ENCODE results near the gene EPHA3.

Gene EPHA3

DNA sequence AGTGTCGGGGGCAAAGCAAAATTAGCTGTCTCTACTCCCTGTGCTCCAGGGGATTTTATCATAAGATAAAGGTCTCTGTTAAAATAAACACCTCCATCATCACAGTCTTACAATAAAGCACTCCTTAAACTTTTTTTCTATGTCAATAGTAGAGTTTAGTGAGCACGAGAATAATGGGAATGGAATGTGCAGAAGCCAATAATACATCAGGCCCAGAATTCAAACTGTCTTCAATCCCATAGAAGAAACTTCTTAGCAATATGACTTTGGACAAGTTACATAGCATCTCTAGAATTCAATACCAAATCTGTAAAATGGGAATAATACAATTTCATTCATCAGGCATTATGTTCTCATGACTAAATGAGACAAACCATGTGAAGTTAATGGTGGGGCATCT lies 49.0 kb upstream of the EPHA3 start (continued):
- TF ChIP-seq, protein P1, sequence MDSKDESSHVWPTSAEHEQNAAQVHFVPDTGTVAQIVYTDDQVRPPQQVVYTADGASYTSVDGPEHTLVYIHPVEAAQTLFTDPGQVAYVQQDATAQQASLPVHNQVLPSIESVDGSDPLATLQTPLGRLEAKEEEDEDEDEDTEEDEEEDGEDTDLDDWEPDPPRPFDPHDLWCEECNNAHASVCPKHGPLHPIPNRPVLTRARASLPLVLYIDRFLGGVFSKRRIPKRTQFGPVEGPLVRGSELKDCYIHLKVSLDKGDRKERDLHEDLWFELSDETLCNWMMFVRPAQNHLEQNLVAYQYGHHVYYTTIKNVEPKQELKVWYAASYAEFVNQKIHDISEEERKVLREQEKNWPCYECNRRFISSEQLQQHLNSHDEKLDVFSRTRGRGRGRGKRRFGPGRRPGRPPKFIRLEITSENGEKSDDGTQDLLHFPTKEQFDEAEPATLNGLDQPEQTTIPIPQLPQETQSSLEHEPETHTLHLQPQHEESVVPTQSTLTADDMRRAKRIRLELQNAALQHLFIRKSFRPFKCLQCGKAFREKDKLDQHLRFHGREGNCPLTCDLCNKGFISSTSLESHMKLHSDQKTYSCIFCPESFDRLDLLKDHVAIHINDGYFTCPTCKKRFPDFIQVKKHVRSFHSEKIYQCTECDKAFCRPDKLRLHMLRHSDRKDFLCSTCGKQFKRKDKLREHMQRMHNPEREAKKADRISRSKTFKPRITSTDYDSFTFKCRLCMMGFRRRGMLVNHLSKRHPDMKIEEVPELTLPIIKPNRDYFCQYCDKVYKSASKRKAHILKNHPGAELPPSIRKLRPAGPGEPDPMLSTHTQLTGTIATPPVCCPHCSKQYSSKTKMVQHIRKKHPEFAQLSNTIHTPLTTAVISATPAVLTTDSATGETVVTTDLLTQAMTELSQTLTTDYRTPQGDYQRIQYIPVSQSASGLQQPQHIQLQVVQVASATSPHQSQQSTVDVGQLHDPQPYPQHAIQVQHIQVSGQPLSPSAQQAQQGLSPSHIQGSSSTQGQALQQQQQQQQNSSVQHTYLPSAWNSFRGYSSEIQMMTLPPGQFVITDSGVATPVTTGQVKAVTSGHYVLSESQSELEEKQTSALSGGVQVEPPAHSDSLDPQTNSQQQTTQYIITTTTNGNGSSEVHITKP (tag by site-specific recombination; IDR thresholded peaks at IDR 0.05) = no peak
- TF ChIP-seq ZNF623 (tag by site-specific recombination; IDR thresholded peaks at IDR 0.05) (no peak), GLI4 (tag by site-specific recombination; IDR thresholded peaks at IDR 0.05) (no peak), ZNF670 (tag by site-specific recombination; IDR thresholded peaks at IDR 0.05; ENCODE audit: low read depth) (no peak), SP7 (tag by site-specific recombination; IDR thresholded peaks at IDR 0.05) (no peak), ZBTB21 (tag by site-specific recombination; IDR thresholded peaks at IDR 0.05) (no peak), ZNF311 (tag by site-specific recombination; IDR thresholded peaks at IDR 0.05; ENCODE audit: borderline replicate concordance) (no peak), ZNF658 (tag by site-specific recombination; IDR thresholded peaks at IDR 0.05) (no peak), ZNF404 (tag by site-specific recombination; IDR thresholded peaks at IDR 0.05) (no peak), ZNF112 (tag by site-specific recombination; IDR thresholded peaks at IDR 0.05) (no peak)
- TF ChIP-seq, protein P2, sequence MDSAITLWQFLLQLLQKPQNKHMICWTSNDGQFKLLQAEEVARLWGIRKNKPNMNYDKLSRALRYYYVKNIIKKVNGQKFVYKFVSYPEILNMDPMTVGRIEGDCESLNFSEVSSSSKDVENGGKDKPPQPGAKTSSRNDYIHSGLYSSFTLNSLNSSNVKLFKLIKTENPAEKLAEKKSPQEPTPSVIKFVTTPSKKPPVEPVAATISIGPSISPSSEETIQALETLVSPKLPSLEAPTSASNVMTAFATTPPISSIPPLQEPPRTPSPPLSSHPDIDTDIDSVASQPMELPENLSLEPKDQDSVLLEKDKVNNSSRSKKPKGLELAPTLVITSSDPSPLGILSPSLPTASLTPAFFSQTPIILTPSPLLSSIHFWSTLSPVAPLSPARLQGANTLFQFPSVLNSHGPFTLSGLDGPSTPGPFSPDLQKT (IDR thresholded peaks at IDR 0.05; ENCODE audit: borderline replicate concordance, low read depth, low read length) = no peak
- TF ChIP-seq, protein P3, sequence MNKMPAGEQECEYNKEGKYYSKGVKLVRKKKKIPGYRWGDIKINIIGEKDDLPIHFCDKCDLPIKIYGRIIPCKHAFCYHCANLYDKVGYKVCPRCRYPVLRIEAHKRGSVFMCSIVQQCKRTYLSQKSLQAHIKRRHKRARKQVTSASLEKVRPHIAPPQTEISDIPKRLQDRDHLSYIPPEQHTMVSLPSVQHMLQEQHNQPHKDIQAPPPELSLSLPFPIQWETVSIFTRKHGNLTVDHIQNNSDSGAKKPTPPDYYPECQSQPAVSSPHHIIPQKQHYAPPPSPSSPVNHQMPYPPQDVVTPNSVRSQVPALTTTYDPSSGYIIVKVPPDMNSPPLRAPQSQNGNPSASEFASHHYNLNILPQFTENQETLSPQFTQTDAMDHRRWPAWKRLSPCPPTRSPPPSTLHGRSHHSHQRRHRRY (tag by site-specific recombination; IDR thresholded peaks at IDR 0.05) = no peak

DNA sequence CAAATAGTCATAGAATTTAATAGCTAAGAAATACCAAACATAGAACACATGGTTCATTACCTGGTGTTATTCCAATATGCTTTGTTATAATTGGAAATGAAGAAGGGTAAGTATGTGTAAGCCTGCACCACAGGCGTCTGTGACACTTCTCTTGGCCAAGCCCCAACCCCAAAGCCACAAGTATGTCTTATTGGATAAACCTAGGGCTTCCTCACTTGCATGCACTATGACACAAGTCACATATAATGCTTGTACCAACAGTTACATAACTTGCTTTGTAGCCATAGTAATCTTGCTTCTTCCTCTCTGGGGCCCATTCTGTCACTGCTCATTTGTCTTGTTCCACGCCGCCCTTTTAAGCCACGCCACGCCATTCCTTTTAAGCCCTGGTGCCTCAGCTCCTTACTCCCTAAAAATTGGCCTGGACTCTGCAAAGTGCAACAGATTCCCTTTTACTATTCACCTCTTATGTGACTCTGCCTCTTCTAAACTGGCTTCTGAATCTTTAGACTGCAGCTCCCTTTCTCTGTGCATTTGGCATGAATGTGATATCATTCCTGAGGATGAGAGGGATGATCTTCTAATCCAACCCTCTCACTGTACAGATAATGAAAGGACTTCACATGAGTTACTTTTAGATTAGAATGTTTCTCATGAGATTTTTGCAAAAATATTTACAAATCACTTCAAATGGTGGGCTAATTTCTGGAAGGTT lies 48.1 kb upstream of the EPHA3 start:
- Histone ChIP-seq H3K4me1 (ENCODE audit: control insufficient read depth, insufficient read depth, low read length) (no peaks in the 10 kb centered on the region), H3K36me3 (ENCODE audit: control insufficient read depth in 2 of 2, insufficient read depth in 1 of 2, low read length in 2 of 2) (no peaks in the 10 kb centered on the region), H3K4me3 (ENCODE audit: low read depth, low read length) (no peak overlapping the region), H3K9me3 (ENCODE audit: control insufficient read depth, insufficient read depth, low read depth, low read length) (no peaks in the 10 kb centered on the region), H3K27ac (ENCODE audit: extremely low read depth, low read depth, low read length) (no peak overlapping the region)
- ChIA-PET POLR2A (no interaction called here), CTCF (no interaction called here)
- TF ChIP-seq, protein P4, sequence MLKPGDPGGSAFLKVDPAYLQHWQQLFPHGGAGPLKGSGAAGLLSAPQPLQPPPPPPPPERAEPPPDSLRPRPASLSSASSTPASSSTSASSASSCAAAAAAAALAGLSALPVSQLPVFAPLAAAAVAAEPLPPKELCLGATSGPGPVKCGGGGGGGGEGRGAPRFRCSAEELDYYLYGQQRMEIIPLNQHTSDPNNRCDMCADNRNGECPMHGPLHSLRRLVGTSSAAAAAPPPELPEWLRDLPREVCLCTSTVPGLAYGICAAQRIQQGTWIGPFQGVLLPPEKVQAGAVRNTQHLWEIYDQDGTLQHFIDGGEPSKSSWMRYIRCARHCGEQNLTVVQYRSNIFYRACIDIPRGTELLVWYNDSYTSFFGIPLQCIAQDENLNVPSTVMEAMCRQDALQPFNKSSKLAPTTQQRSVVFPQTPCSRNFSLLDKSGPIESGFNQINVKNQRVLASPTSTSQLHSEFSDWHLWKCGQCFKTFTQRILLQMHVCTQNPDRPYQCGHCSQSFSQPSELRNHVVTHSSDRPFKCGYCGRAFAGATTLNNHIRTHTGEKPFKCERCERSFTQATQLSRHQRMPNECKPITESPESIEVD (tag by site-specific recombination; IDR thresholded peaks at IDR 0.05) = no peak
- TF ChIP-seq BCL11A (tag by site-specific recombination; IDR thresholded peaks at IDR 0.05; ENCODE audit: low read depth) (no peak), ZNF121 (tag by site-specific recombination; IDR thresholded peaks at IDR 0.05) (no peak), ZNF777 (tag by site-specific recombination; IDR thresholded peaks at IDR 0.05; ENCODE audit: borderline replicate concordance) (no peak), EGR2 (tag by site-specific recombination; IDR thresholded peaks at IDR 0.05; ENCODE audit: low read depth) (no peak), ZNF146 (tag by site-specific recombination; IDR thresholded peaks at IDR 0.05) (no peak), ZNF433 (tag by site-specific recombination; IDR thresholded peaks at IDR 0.05; ENCODE audit: low read depth) (no peak)
- TF ChIP-seq, protein P5, sequence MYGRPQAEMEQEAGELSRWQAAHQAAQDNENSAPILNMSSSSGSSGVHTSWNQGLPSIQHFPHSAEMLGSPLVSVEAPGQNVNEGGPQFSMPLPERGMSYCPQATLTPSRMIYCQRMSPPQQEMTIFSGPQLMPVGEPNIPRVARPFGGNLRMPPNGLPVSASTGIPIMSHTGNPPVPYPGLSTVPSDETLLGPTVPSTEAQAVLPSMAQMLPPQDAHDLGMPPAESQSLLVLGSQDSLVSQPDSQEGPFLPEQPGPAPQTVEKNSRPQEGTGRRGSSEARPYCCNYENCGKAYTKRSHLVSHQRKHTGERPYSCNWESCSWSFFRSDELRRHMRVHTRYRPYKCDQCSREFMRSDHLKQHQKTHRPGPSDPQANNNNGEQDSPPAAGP (tag by site-specific recombination; IDR thresholded peaks at IDR 0.05) = no peak
